ENCODE data around the gene ELF4. TPM values are rescaled to one million over a fixed set of nuclear protein-coding genes. Genes with fewer than 3 reads are reported as not detected.
"Not testable (repeated sequence)": the region's sequence is repeated elsewhere in the genome, so short reads cannot be mapped to it uniquely, and the experiment has no call there.

ELF4 gene
- total RNA-seq, 6 experiments from 2014 or later = 0.80 to 2.8 (median 1.6) TPM

DNA sequence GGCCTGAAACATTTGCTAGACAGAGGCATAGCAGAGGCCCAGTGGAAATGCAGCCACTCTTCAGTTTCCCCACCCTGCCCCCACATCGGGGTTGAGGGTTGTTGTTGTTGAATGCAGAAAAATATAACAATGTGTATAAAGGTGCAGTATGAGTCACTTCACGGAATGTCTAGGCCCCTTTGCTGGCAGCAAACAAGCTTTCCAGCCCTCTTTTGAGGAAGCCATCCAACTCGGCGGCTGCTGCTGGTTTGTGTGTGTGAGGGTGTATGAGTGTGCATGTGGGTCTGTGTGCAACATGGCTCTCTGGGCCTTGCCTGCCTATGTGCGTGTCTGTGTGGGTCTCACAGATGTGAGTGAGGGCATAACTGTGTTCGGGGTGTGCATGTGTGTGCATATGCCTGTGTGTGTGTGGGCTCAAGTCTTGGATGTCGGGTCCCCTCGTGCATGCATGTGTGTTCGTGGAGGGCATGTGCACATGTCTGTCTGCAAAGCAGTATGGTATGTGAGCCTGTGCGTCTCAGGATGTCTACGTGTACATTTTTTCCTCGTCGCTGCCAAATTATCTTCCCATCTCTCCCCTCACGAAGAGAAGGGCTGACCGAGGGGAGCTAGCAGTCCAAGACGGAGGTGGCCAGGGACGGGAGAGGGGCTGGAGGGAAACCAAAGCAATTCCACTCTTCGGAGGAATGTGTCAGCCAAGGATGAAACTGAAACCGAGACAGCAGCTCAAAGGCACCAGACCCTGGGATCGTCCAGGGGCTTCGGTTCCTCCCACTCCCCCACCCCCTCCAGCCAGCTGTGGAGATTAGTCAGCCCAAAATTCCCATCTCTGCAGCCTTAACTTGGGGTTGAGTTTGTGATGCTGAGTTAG lies 8.4 kb upstream of the ELF4 start:
- H3K4me1 ChIP-seq = no peaks in the 10 kb centered on the region
- no peak for ATAC-seq
- H3K36me3 ChIP-seq = no peaks in the 10 kb centered on the region
- H3K27ac ChIP-seq = no peak overlapping the region
- DNase-seq = no peak
- WGBS (ENCODE audit: insufficient coverage, low coverage, low lambda C conversion rate, missing lambda C conversion rate) = 64% methylated on average over 11 of the region's 21 CpGs
- H3K9me3 ChIP-seq = no peaks in the 10 kb centered on the region
- intact Hi-C loops (cut with DNase I) = no loop called here
- H3K4me3 ChIP-seq = no peak overlapping the region
- TF ChIP-seq POLR2A (IDR thresholded peaks at IDR 0.05) = no peak
- TF ChIP-seq, protein P1, sequence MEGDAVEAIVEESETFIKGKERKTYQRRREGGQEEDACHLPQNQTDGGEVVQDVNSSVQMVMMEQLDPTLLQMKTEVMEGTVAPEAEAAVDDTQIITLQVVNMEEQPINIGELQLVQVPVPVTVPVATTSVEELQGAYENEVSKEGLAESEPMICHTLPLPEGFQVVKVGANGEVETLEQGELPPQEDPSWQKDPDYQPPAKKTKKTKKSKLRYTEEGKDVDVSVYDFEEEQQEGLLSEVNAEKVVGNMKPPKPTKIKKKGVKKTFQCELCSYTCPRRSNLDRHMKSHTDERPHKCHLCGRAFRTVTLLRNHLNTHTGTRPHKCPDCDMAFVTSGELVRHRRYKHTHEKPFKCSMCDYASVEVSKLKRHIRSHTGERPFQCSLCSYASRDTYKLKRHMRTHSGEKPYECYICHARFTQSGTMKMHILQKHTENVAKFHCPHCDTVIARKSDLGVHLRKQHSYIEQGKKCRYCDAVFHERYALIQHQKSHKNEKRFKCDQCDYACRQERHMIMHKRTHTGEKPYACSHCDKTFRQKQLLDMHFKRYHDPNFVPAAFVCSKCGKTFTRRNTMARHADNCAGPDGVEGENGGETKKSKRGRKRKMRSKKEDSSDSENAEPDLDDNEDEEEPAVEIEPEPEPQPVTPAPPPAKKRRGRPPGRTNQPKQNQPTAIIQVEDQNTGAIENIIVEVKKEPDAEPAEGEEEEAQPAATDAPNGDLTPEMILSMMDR (IDR thresholded peaks at IDR 0.05) = no peak
- no peaks in the 10 kb centered on the region for H3K27me3 ChIP-seq

DNA sequence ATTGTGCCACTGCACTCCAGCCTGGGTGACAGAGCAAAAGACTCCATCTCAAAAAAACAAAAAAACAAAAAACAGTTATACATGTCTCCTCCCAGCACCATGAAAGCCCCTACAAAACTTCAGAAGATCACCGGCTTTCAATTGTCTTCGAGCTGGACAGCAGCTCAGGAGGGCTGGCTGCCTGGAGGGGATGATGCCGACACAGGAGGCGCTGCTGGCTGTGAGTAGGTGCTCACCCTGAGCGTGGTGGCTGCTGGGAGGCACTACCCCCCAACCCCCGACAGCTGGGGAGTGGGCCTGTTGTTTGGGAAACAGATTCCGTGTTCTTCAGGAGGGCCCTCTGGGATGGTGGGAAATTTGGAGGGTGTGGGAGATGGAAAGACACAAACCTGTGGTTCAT lies 6.9 kb upstream of the ELF4 start:
- WGBS (ENCODE audit: insufficient coverage, low coverage, low lambda C conversion rate, missing lambda C conversion rate) = 68% methylated on average over 2 of the region's 7 CpGs
- H3K9me3 ChIP-seq = no peaks in the 10 kb centered on the region
- H3K27me3 ChIP-seq = no peaks in the 10 kb centered on the region
- ATAC-seq (no peak), DNase-seq (no peak)
- no peak overlapping the region for H3K4me3 ChIP-seq
- H3K4me1 ChIP-seq = no peaks in the 10 kb centered on the region
- H3K27ac ChIP-seq = no peak overlapping the region
- no peaks in the 10 kb centered on the region for H3K36me3 ChIP-seq
- intact Hi-C loops (cut with DNase I) = no loop called here
- TF ChIP-seq, protein P1 (IDR thresholded peaks at IDR 0.05) = no peak
- no peak for TF ChIP-seq POLR2A (IDR thresholded peaks at IDR 0.05)

DNA sequence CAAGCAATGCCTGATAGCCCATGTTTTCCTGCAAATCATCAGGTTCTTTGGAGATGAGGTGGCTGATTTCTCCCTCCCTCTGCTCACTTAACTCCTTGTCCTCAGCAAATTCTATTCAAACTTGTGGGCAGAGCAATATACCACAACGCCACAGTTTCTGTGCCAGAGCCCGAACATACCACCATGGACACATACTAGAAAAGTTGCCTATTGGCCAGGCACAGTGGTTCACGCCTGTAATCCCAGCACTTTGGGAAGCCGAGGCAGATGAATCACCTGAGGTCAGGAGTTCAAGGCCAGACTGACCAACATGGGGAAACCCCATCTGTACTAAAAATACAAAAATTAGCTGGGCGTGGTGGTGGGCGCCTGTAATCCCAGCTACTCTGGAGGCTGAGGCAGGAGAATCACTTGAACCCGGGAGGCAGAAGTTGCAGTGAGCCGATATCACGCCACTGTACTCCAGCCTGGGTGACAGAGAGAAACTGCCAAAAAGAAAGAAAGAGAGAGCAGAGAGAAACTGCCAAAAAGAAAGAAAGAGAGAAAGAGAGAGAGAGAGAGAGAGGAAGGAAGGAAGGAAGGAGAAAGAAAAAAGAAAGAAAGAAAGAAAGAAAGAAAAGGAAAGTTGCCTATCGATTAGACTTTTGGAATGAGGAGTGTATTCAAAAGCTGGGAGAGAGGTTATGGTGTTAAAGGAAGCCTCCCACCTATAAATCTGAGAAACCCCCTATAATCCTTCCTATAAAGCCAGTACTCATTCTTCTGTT lies 5.0 kb upstream of the ELF4 start:
- intact Hi-C loops (cut with DNase I); DNase-seq: not testable (repeated sequence)
- 62% methylated on average over 9 of the region's 10 CpGs for WGBS (ENCODE audit: insufficient coverage, low coverage, low lambda C conversion rate, missing lambda C conversion rate)

DNA sequence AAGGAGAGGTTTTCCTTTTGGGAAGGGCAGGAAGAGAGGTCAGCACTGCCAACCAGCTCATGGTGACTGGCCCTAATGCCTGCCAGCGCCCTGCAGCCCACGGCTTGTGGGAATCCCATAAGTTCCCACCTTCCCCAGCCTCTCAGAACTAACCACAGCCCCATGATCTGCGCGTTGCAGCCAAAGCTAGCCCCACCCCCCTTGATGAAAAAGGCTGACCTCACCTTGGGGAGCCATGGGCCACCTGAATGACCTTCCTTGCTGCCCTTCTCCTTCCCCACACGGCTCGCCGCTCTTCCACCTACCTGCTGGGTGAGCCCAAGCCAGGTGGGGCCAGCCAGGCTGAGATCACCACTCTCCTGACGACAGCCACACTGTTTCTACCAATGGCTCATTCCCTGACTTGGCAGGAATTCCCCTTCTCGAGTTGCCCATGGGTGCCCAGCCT lies 3.9 kb upstream of the ELF4 start:
- DNase-seq = no peak
- intact Hi-C loops (cut with DNase I) = no loop called here
- TF ChIP-seq, protein P1 (IDR thresholded peaks at IDR 0.05) = no peak
- no peak for TF ChIP-seq POLR2A (IDR thresholded peaks at IDR 0.05)
- Histone ChIP-seq H3K27ac (no peak overlapping the region), H3K9me3 (no peaks in the 10 kb centered on the region), H3K4me1 (no peaks in the 10 kb centered on the region), H3K27me3 (no peaks in the 10 kb centered on the region), H3K4me3 (no peak overlapping the region), H3K36me3 (no peaks in the 10 kb centered on the region)
- 60% methylated on average over 1 of the region's 9 CpGs for WGBS (ENCODE audit: insufficient coverage, low coverage, low lambda C conversion rate, missing lambda C conversion rate)
- ATAC-seq = no peak

More for the DNA sequence above, 5.0 kb upstream of the ELF4 start:
- H3K9me3 ChIP-seq, H3K36me3 ChIP-seq, H3K4me1 ChIP-seq, H3K27me3 ChIP-seq, ATAC-seq, H3K27ac ChIP-seq, H3K4me3 ChIP-seq: not testable (repeated sequence)

Measured in right lobe of liver (tissue), 6 donors.